GM12874 (cell line): ENCODE results near the gene ARID1B.

Source experiments
- CTCF ChIP-seq: IDR thresholded peaks from 2 replicates; pipeline ENCODE4 v1.5.1; 2011; ENCODE audit warnings: low read depth, mild to moderate bottlenecking, control low read depth, low read length, moderate library complexity; ENCODE audit not compliant: insufficient read depth

The ARID1B gene

GRCh38 chr6:156946370-156946936, 169.3 kb downstream of the ARID1B start:
- TF ChIP-seq CTCF: no peak

GRCh38 chr6:156948277-156948676, 171.1 kb downstream of the ARID1B start:
- no peak for TF ChIP-seq CTCF

- TF ChIP-seq CTCF: no peak
Observed at GRCh38 chr6:156948807-156949206, 171.6 kb downstream of the ARID1B start.

GRCh38 chr6:156949376-156949775, 172.2 kb downstream of the ARID1B start:
- TF ChIP-seq CTCF: no peak

- TF ChIP-seq CTCF: no peak
Observed at GRCh38 chr6:156950084-156950483, 172.9 kb downstream of the ARID1B start.

GRCh38 chr6:156950531-156950930, 173.4 kb downstream of the ARID1B start:
- no peak for TF ChIP-seq CTCF

GRCh38 chr6:156952401-156952800, 175.2 kb downstream of the ARID1B start:
- no peak for TF ChIP-seq CTCF
